Panc1 (cell line): ENCODE measurements around the gene VSIG1. TPM values are rescaled to one million over a fixed set of nuclear protein-coding genes. Genes with fewer than 3 reads are reported as not detected.

ENCODE experiments used
- ATAC-seq: fragments of 200-7000 bp; cut with Tn5 transposase; 2 replicates; pipeline ENCODE4 v1.9.1; 2020; ENCODE audit warnings: mild to moderate bottlenecking, moderate library complexity
- BruUV-seq: library from RNA; stranded (reverse); fragments of 400-500 nt; replicated peaks from 2 replicates; lab custom pipeline; 2021; lab: Mats Ljungman, UMichigan
- CTCF ChIA-PET: fragments of 300-600 bp; sonication (Branson Sonifier 250); formaldehyde crosslinking; loops from one replicate; lab custom pipeline; 2022; ENCODE audit warnings: antibody characterized with exemption; lab: Charles Lee
- POLR2A ChIA-PET: fragments of 300-600 bp; sonication (Branson Sonifier 250); formaldehyde crosslinking; loops from one replicate; lab custom pipeline; 2022; ENCODE audit warnings: antibody characterized with exemption; lab: Charles Lee
- DNase-seq: peaks from one replicate; pipeline ENCODE4 v3.0.0-alpha.2; 2010; ENCODE audit warnings: low read depth, low spot score
- H3K27ac ChIP-seq: 2 replicates; pipeline ENCODE4 v1.5.1; 2011; ENCODE audit warnings: mild to moderate bottlenecking, low read length, inconsistent platforms
- H3K27me3 ChIP-seq: fragments of 200-500 bp; sonication (Bioruptor generic); 2 replicates; pipeline ENCODE4 v1.6.0; 2014; ENCODE audit warnings: low read length, inconsistent platforms; ENCODE audit not compliant: control insufficient read depth, insufficient read depth
- H3K36me3 ChIP-seq: fragments of 200-500 bp; sonication (Bioruptor generic); 2 replicates; pipeline ENCODE4 v1.5.1; 2014; ENCODE audit warnings: inconsistent platforms, mild to moderate bottlenecking, low read length, moderate library complexity; ENCODE audit not compliant: control insufficient read depth, insufficient read depth
- H3K4me1 ChIP-seq: 2 replicates; pipeline ENCODE4 v1.5.1; 2011; ENCODE audit warnings: inconsistent platforms, mild to moderate bottlenecking, low read length, moderate library complexity; ENCODE audit not compliant: control insufficient read depth, insufficient read depth
- H3K4me3 ChIP-seq, 2 experiments: 2 replicates each; pipeline ENCODE4 v1.5.1; 2011 to 2012; ENCODE audit warnings: low read depth in 2 of 2, low read length in 2 of 2, mild to moderate bottlenecking in 2 of 2, inconsistent platforms in 1 of 2, moderate library complexity in 1 of 2
- H3K9me3 ChIP-seq: fragments of 200-500 bp; sonication (Bioruptor generic); 2 replicates; pipeline ENCODE4 v1.5.1; 2014; ENCODE audit warnings: low read depth, mild to moderate bottlenecking, inconsistent platforms, low read length, moderate library complexity; ENCODE audit not compliant: control insufficient read depth, insufficient read depth
- CTCF ChIP-seq: fragments of 450-650 bp; IDR thresholded peaks from 2 replicates; pipeline ENCODE4 v1.5.1; 2017; ENCODE audit warnings: mild to moderate bottlenecking
- POLR2AphosphoS5 ChIP-seq: IDR thresholded peaks from 2 replicates; pipeline ENCODE4 v1.6.1; 2012; ENCODE audit warnings: mild to moderate bottlenecking, low read depth, low read length, moderate library complexity
- REST ChIP-seq, 2 experiments: IDR thresholded peaks; 2 replicates each; pipeline ENCODE4 v1.6.1; 2011 to 2012; ENCODE audit warnings: low read depth in 2 of 2, control low read depth in 1 of 2, low read length in 1 of 2, mild to moderate bottlenecking in 1 of 2, moderate library complexity in 1 of 2; ENCODE audit not compliant: insufficient read depth in 1 of 2
- SIN3A ChIP-seq: IDR thresholded peaks from 2 replicates; pipeline ENCODE4 v1.6.1; 2012; ENCODE audit warnings: low read depth, mild to moderate bottlenecking, low read length, moderate library complexity, borderline replicate concordance; ENCODE audit not compliant: insufficient read depth
- TCF7L2 ChIP-seq: IDR thresholded peaks from 2 replicates; pipeline ENCODE4 v1.6.1; 2011; ENCODE audit warnings: mild to moderate bottlenecking, low read depth, low read length, inconsistent platforms
- in situ Hi-C: cut with HindIII; loops from 2 replicates; pipeline ENCODE4 v1.10.0; 2016; ENCODE audit warnings: low sequenced_read_pairs, low pct_unique_long_range_greater_than_20kb
- intact Hi-C: fragments of 100-400 bp; cut with micrococcal nuclease; formaldehyde crosslinking; loops from one replicate; pipeline ENCODE4 v1.10.0; 2022; ENCODE audit not compliant: unreplicated experiment
- total RNA-seq: library from RNA; stranded (reverse); gene quantifications from one replicate; pipeline ENCODE4 v1.2.1, GENCODE V29; 2021; ENCODE audit not compliant: unreplicated experiment

Gene VSIG1
- total RNA-seq, 1 experiment from 2014 or later: not detected

GRCh38 chrX:108034725-108035124 lies 10.1 kb upstream of the VSIG1 start:
- POLR2A ChIA-PET: no interaction called here

GRCh38 chrX:108036298-108036973 lies 8.4 kb upstream of the VSIG1 start:
- intact Hi-C loops: no loop called here
- no peak for TF ChIP-seq REST (IDR thresholded peaks at IDR 0.05; ENCODE audit: insufficient read depth in 1 of 2, low read depth in 2 of 2, low read length in 1 of 2)
- peak; percentile 69; the same call in 1 of the 2 replicates for TF ChIP-seq POLR2AphosphoS5
- TF ChIP-seq SIN3A: 0 out of 2 replicates have a peak, but pooled peaks have one; percentile 21
- TF ChIP-seq CTCF: no peak
- TF ChIP-seq TCF7L2: no peak
- no peaks in the 10 kb centered on the region for H3K27me3 ChIP-seq
- H3K4me1 ChIP-seq: peaks cover 34% of the 10 kb centered on the region
- ChIA-PET CTCF (no interaction called here), POLR2A (no interaction called here)
- no peak overlapping the region for H3K4me3 ChIP-seq
- in situ Hi-C loops: no loop called here
- H3K9me3 ChIP-seq: no peaks in the 10 kb centered on the region
- ATAC-seq: peak; percentile 99
- no TSS peak for BruUV-seq
- H3K27ac ChIP-seq: peak overlapping the region; percentile 89
- peak; percentile 89 for DNase-seq
- no peaks in the 10 kb centered on the region for H3K36me3 ChIP-seq

More at GRCh38 chrX:108034725-108035124, 10.1 kb upstream of the VSIG1 start:
- BruUV-seq: no TSS peak
- no peaks in the 10 kb centered on the region for H3K36me3 ChIP-seq
- no peak overlapping the region for H3K4me3 ChIP-seq
- peaks cover 34% of the 10 kb centered on the region for H3K4me1 ChIP-seq
- DNase-seq (no peak), ATAC-seq (no peak)
- H3K9me3 ChIP-seq: no peaks in the 10 kb centered on the region
- TF ChIP-seq REST (IDR thresholded peaks at IDR 0.05; ENCODE audit: insufficient read depth in 1 of 2, low read depth in 2 of 2, low read length in 1 of 2): no peak
- no peak for TF ChIP-seq TCF7L2
- no peak for TF ChIP-seq SIN3A
- no peak for TF ChIP-seq POLR2AphosphoS5
- no peak for TF ChIP-seq CTCF
- no peaks in the 10 kb centered on the region for H3K27me3 ChIP-seq
- intact Hi-C loops: no loop called here
- no peak overlapping the region for H3K27ac ChIP-seq
- in situ Hi-C loops: no loop called here
- CTCF ChIA-PET: no interaction called here
